Measurements from ENCODE around the gene IL10RB. TPM values are rescaled to one million over a fixed set of nuclear protein-coding genes. Genes with fewer than 3 reads are reported as not detected.
A peak's percentile ranks its signal among the peaks of the same experiment; 100 is the strongest.

Gene IL10RB
- total RNA-seq, 1 donor from 2014 or later: 37.9 TPM

GRCh38 chr21:33308586-33309490, 42.7 kb downstream of the IL10RB start:
- CTCF ChIA-PET: interaction anchor here (0.7 to 1.1 kb wide), 4 partner anchors 8 to 112 kb away, joined by 3 to 4 read pairs (median 3); no protein-coding TSS in a partner anchor
- TF ChIP-seq CTCF (IDR thresholded peaks at IDR 0.05): no peak
- no peaks in the 10 kb centered on the region for H3K27me3 Mint-ChIP-seq
- peak; percentile 82 for ATAC-seq (ENCODE audit: low read depth)
- H3K36me3 Mint-ChIP-seq (ENCODE audit: low read depth): no peaks in the 10 kb centered on the region
- peaks cover 47% of the 10 kb centered on the region for H3K4me1 Mint-ChIP-seq
- no peak for DNase-seq
- POLR2A ChIA-PET: interaction anchor here (0.5 to 2.0 kb wide), 9 partner anchors 10 to 284 kb away, joined by 3 to 11 read pairs (median 4); partner anchors contain the start of genes IFNAR1 and IL10RB
- H3K9me3 Mint-ChIP-seq: no peaks in the 10 kb centered on the region
- H3K27ac Mint-ChIP-seq: peak overlapping the region; percentile 51
- H3K4me3 Mint-ChIP-seq: no peak overlapping the region
- intact Hi-C loops (cut with micrococcal nuclease): no loop called here

- no peaks in the 10 kb centered on the region for H3K36me3 Mint-ChIP-seq (ENCODE audit: low read depth)
- H3K4me3 Mint-ChIP-seq: no peak overlapping the region
- peaks cover 40% of the 10 kb centered on the region for H3K4me1 Mint-ChIP-seq
- DNase-seq: no peak
- intact Hi-C loops (cut with micrococcal nuclease): no loop called here
- no peaks in the 10 kb centered on the region for H3K9me3 Mint-ChIP-seq
- no peak for TF ChIP-seq CTCF (IDR thresholded peaks at IDR 0.05)
- H3K27me3 Mint-ChIP-seq: no peaks in the 10 kb centered on the region
- no peak for ATAC-seq (ENCODE audit: low read depth)
- POLR2A ChIA-PET: interaction anchor here (0.5 to 2.0 kb wide), 3 partner anchors 15 to 79 kb away, joined by 3 to 9 read pairs (median 5); partner anchors contain the start of gene IFNAR1
- no peak overlapping the region for H3K27ac Mint-ChIP-seq
- CTCF ChIA-PET: interaction anchor here (0.7 kb wide), 1 partner anchor 110 kb away, joined by 3 read pairs; no protein-coding TSS in a partner anchor
Measured at GRCh38 chr21:33309778-33310177, 43.6 kb downstream of the IL10RB start.

DNA sequence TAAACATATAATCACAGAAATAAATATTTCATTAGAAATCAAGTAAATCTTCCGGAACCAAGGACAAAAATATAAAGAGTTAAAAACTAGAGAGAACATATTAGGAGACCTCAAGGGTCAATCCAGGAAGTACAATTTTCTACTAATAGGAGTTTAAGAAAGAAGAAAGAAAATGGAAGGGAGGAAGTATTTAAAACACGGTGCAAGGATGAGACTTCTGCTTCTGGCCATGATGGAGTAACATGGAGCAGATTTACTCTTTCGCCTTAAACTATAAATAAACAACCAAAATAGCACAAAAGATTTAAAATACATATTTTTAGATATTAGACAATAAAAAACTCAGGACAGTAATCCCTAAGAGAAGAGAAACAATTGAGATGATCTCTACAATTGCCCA, 46.0 kb downstream of the IL10RB start:
- no peak for DNase-seq
- no peaks in the 10 kb centered on the region for H3K9me3 Mint-ChIP-seq
- POLR2A ChIA-PET: no interaction called here
- peaks cover 34% of the 10 kb centered on the region for H3K4me1 Mint-ChIP-seq
- no peaks in the 10 kb centered on the region for H3K27me3 Mint-ChIP-seq
- no peak for ATAC-seq (ENCODE audit: low read depth)
- no peak for TF ChIP-seq CTCF (IDR thresholded peaks at IDR 0.05)
- CTCF ChIA-PET: no interaction called here
- intact Hi-C loops (cut with micrococcal nuclease): no loop called here
- no peak overlapping the region for H3K4me3 Mint-ChIP-seq
- H3K27ac Mint-ChIP-seq: no peak overlapping the region
- H3K36me3 Mint-ChIP-seq (ENCODE audit: low read depth): no peaks in the 10 kb centered on the region

GRCh38 chr21:33313183-33313582, 47.0 kb downstream of the IL10RB start:
- no peak for TF ChIP-seq CTCF (IDR thresholded peaks at IDR 0.05)
- Mint-ChIP-seq H3K36me3 (ENCODE audit: low read depth) (no peaks in the 10 kb centered on the region), H3K27ac (no peak overlapping the region), H3K27me3 (no peaks in the 10 kb centered on the region), H3K4me1 (peaks cover 28% of the 10 kb centered on the region), H3K9me3 (no peaks in the 10 kb centered on the region), H3K4me3 (no peak overlapping the region)
- intact Hi-C loops (cut with micrococcal nuclease): no loop called here
- no peak for DNase-seq
- ATAC-seq (ENCODE audit: low read depth): no peak
- CTCF ChIA-PET: no interaction called here
- POLR2A ChIA-PET: interaction anchor here (0.8 to 1.6 kb wide), 3 partner anchors 17 to 131 kb away, joined by 3 to 4 read pairs (median 3); partner anchors contain the start of gene IL10RB

GRCh38 chr21:33313611-33314010, 47.4 kb downstream of the IL10RB start:
- intact Hi-C loops (cut with micrococcal nuclease): no loop called here
- ATAC-seq (ENCODE audit: low read depth): no peak

More at GRCh38 chr21:33313611-33314010, 47.4 kb downstream of the IL10RB start:
- no peaks in the 10 kb centered on the region for H3K36me3 Mint-ChIP-seq (ENCODE audit: low read depth)
- no peaks in the 10 kb centered on the region for H3K27me3 Mint-ChIP-seq
- CTCF ChIA-PET: interaction anchor here (1.0 kb wide), 1 partner anchor 17 kb away, joined by 4 read pairs; no protein-coding TSS in a partner anchor
- H3K27ac Mint-ChIP-seq: no peak overlapping the region
- H3K4me3 Mint-ChIP-seq: no peak overlapping the region
- no peaks in the 10 kb centered on the region for H3K9me3 Mint-ChIP-seq
- H3K4me1 Mint-ChIP-seq: peaks cover 26% of the 10 kb centered on the region
- POLR2A ChIA-PET: interaction anchor here (0.6 to 1.6 kb wide), 4 partner anchors 17 to 131 kb away, joined by 3 to 4 read pairs (median 3); partner anchors contain the start of gene IL10RB
- no peak for TF ChIP-seq CTCF (IDR thresholded peaks at IDR 0.05)
- no peak for DNase-seq
